CD8-positive, alpha-beta memory T cell (primary cell): ENCODE results near the gene TRERF1. TPM values are rescaled to one million over a fixed set of nuclear protein-coding genes. Genes with fewer than 3 reads are reported as not detected.

Experiments used
- CTCF ChIA-PET: fragments of 350-600 bp; sonication (Branson Sonifier 250); formaldehyde crosslinking; loops from one replicate; lab custom pipeline; 2021; ENCODE audit warnings: antibody characterized with exemption; lab: Charles Lee
- POLR2A ChIA-PET: fragments of 350-600 bp; sonication (Branson Sonifier 250); formaldehyde crosslinking; loops from one replicate; lab custom pipeline; 2021; ENCODE audit warnings: antibody characterized with exemption; lab: Charles Lee
- DNase-seq, 5 donors: peaks; one replicate each; pipeline versions ENCODE4 v3.0.0 to v3.0.0-alpha.2; 2020 to 2022; ENCODE audit warnings: mixed read lengths in 1 of 5
- H3K27ac ChIP-seq: one replicate; pipeline ENCODE4 v1.7.0; 2013; ENCODE audit warnings: low read depth, mild to moderate bottlenecking, low read length, moderate library complexity
- H3K27me3 ChIP-seq: 2 replicates; pipeline ENCODE4 v1.7.0; 2013; ENCODE audit warnings: low read length, mild to moderate bottlenecking; ENCODE audit not compliant: insufficient read depth, poor library complexity, severe bottlenecking
- H3K36me3 ChIP-seq: 2 replicates; pipeline ENCODE4 v1.7.0; 2013; ENCODE audit warnings: mild to moderate bottlenecking, low read length, moderate library complexity; ENCODE audit not compliant: insufficient read depth
- H3K4me1 ChIP-seq: 2 replicates; pipeline ENCODE4 v1.7.0; 2013; ENCODE audit warnings: mild to moderate bottlenecking, low read length, moderate library complexity; ENCODE audit not compliant: insufficient read depth
- H3K4me3 ChIP-seq: 2 replicates; pipeline ENCODE4 v1.7.0; 2013; ENCODE audit warnings: mild to moderate bottlenecking, low read length
- H3K9me3 ChIP-seq: 2 replicates; pipeline ENCODE4 v1.7.0; 2013; ENCODE audit warnings: mild to moderate bottlenecking, low read length
- H3K27ac Mint-ChIP-seq, 8 donors: one replicate each; pipeline ENCODE4 v1.8.0; 2020 to 2021; ENCODE audit warnings: mixed read lengths in 8 of 8, mild to moderate bottlenecking in 6 of 8, inconsistent platforms in 3 of 8, moderate library complexity in 3 of 8
- H3K27me3 Mint-ChIP-seq, 2 donors: one replicate each; pipeline ENCODE4 v1.8.0; 2020 to 2021; ENCODE audit warnings: mixed read lengths in 2 of 2, mild to moderate bottlenecking in 1 of 2, moderate library complexity in 1 of 2
- H3K36me3 Mint-ChIP-seq, 3 donors: one replicate each; pipeline ENCODE4 v1.8.0; 2020 to 2021; ENCODE audit warnings: mixed read lengths in 3 of 3, inconsistent platforms in 1 of 3, mild to moderate bottlenecking in 1 of 3
- H3K4me1 Mint-ChIP-seq, 3 donors: one replicate each; pipeline ENCODE4 v1.8.0; 2020 to 2021; ENCODE audit warnings: mixed read lengths in 3 of 3, inconsistent platforms in 1 of 3, mild to moderate bottlenecking in 1 of 3
- H3K4me3 Mint-ChIP-seq, 7 donors: one replicate each; pipeline ENCODE4 v1.8.0; 2020 to 2021; ENCODE audit warnings: mixed read lengths in 7 of 7, mild to moderate bottlenecking in 6 of 7, moderate library complexity in 4 of 7, inconsistent platforms in 2 of 7
- H3K9me3 Mint-ChIP-seq, 5 donors: one replicate each; pipeline ENCODE4 v1.8.0; 2020 to 2022; ENCODE audit warnings: mixed read lengths in 5 of 5, mild to moderate bottlenecking in 3 of 5, moderate library complexity in 2 of 5, inconsistent platforms in 1 of 5
- polyA plus RNA-seq: library from polyadenylated mRNA; unstranded; fragments of 300-500 nt; fragmentation: Illumina TruSeq; gene quantifications from one replicate; pipeline ENCODE4 v1.2.3, GENCODE V29; 2021
- total RNA-seq, 2 experiments: library from RNA; stranded (reverse); gene quantifications; one replicate each; pipeline ENCODE4 v1.2.3, GENCODE V29; 2021

The TRERF1 gene
- total and polyA plus RNA-seq, 3 experiments from 2014 or later = 10.2 to 10.6 (median 10.3) TPM

GRCh38 chr6:42306439-42307140, 145.1 kb downstream of the TRERF1 start:
- H3K9me3 Mint-ChIP-seq = no peaks in the 10 kb centered on the region
- H3K4me1 ChIP-seq = no peaks in the 10 kb centered on the region
- H3K27ac ChIP-seq = no peak overlapping the region
- ChIA-PET POLR2A (interaction anchor here (1.5 kb wide), 1 partner anchor 245 kb away, joined by 3 read pairs; no protein-coding TSS in a partner anchor), CTCF (interaction anchor here (0.8 to 4.6 kb wide), 4 partner anchors 30 to 241 kb away, joined by 3 to 17 read pairs (median 5); no protein-coding TSS in a partner anchor)
- H3K36me3 ChIP-seq = no peaks in the 10 kb centered on the region
- DNase-seq = no peak
- peaks cover 0 to 17% (median 7%) of the 10 kb centered on the region in 3 donors for H3K36me3 Mint-ChIP-seq
- no peaks in the 10 kb centered on the region for H3K27me3 ChIP-seq
- H3K9me3 ChIP-seq = no peaks in the 10 kb centered on the region
- H3K4me1 Mint-ChIP-seq = peaks cover 32 to 68% (median 57%) of the 10 kb centered on the region in 3 donors
- no peak overlapping the region for H3K4me3 Mint-ChIP-seq
- no peak overlapping the region for H3K4me3 ChIP-seq
- peaks cover 0 to 3% of the 10 kb centered on the region in 2 donors for H3K27me3 Mint-ChIP-seq
- peak overlapping the region in 2 of 8 donors; percentile 43 to 71 for H3K27ac Mint-ChIP-seq

GRCh38 chr6:42304053-42304712, 147.5 kb downstream of the TRERF1 start:
- POLR2A ChIA-PET = interaction anchor here (0.6 kb wide), 1 partner anchor 15 kb away, joined by 5 read pairs; no protein-coding TSS in a partner anchor
- H3K27ac ChIP-seq = no peak overlapping the region
- no peaks in the 10 kb centered on the region for H3K4me1 ChIP-seq
- no peaks in the 10 kb centered on the region for H3K27me3 ChIP-seq
- H3K4me3 Mint-ChIP-seq = no peak overlapping the region
- no peak overlapping the region for H3K4me3 ChIP-seq
- no peaks in the 10 kb centered on the region for H3K9me3 Mint-ChIP-seq
- peaks cover 31 to 65% (median 54%) of the 10 kb centered on the region in 3 donors for H3K4me1 Mint-ChIP-seq
- H3K27me3 Mint-ChIP-seq = peaks cover 0 to 1% of the 10 kb centered on the region in 2 donors
- H3K9me3 ChIP-seq = no peaks in the 10 kb centered on the region
- peaks cover 10% of the 10 kb centered on the region for H3K36me3 ChIP-seq
- H3K27ac Mint-ChIP-seq = peak overlapping the region in 4 of 8 donors; percentile 46 to 75 (median 48)
- H3K36me3 Mint-ChIP-seq = peaks cover 0 to 19% (median 15%) of the 10 kb centered on the region in 3 donors
- CTCF ChIA-PET = interaction anchor here (1.2 kb wide), 1 partner anchor 243 kb away, joined by 3 read pairs; no protein-coding TSS in a partner anchor
- DNase-seq = no peak

- ChIA-PET POLR2A (no interaction called here), CTCF (interaction anchor here (1.2 to 1.3 kb wide), 2 partner anchors 13 to 245 kb away, joined by 3 to 5 read pairs; no protein-coding TSS in a partner anchor)
- Mint-ChIP-seq H3K4me1 (peaks cover 36 to 68% (median 59%) of the 10 kb centered on the region in 3 donors), H3K4me3 (no peak overlapping the region), H3K27ac (peak overlapping the region in 1 of 8 donors; percentile 23), H3K36me3 (peaks cover 0 to 30% (median 14%) of the 10 kb centered on the region in 3 donors), H3K9me3 (no peaks in the 10 kb centered on the region), H3K27me3 (no peaks in the 10 kb centered on the region)
- no peak overlapping the region for H3K4me3 ChIP-seq
- no peak for DNase-seq
- peaks cover 10% of the 10 kb centered on the region for H3K36me3 ChIP-seq
- no peaks in the 10 kb centered on the region for H3K9me3 ChIP-seq
- H3K27me3 ChIP-seq = no peaks in the 10 kb centered on the region
- H3K4me1 ChIP-seq = no peaks in the 10 kb centered on the region
- no peak overlapping the region for H3K27ac ChIP-seq
Measured at GRCh38 chr6:42302411-42302810, 149.3 kb downstream of the TRERF1 start.

- H3K27me3 Mint-ChIP-seq = no peaks in the 10 kb centered on the region
- peaks cover 10% of the 10 kb centered on the region for H3K36me3 ChIP-seq
- H3K27ac Mint-ChIP-seq = peak overlapping the region in 4 of 8 donors; percentile 23 to 68 (median 46)
- DNase-seq = no peak
- ChIA-PET POLR2A (no interaction called here), CTCF (interaction anchor here (1.2 to 1.3 kb wide), 2 partner anchors 13 to 246 kb away, joined by 3 to 5 read pairs; no protein-coding TSS in a partner anchor)
- H3K27me3 ChIP-seq = no peaks in the 10 kb centered on the region
- no peak overlapping the region for H3K4me3 Mint-ChIP-seq
- H3K9me3 ChIP-seq = no peaks in the 10 kb centered on the region
- peaks cover 37 to 68% (median 62%) of the 10 kb centered on the region in 3 donors for H3K4me1 Mint-ChIP-seq
- H3K9me3 Mint-ChIP-seq = no peaks in the 10 kb centered on the region
- no peak overlapping the region for H3K27ac ChIP-seq
- H3K36me3 Mint-ChIP-seq = peaks cover 3 to 32% (median 10%) of the 10 kb centered on the region in 3 donors
- no peak overlapping the region for H3K4me3 ChIP-seq
- peaks cover 4% of the 10 kb centered on the region for H3K4me1 ChIP-seq
Measured at GRCh38 chr6:42301986-42302385, 149.7 kb downstream of the TRERF1 start.

- Histone ChIP-seq H3K27me3 (no peaks in the 10 kb centered on the region), H3K4me1 (peaks cover 15% of the 10 kb centered on the region), H3K4me3 (no peak overlapping the region), H3K27ac (no peak overlapping the region), H3K9me3 (no peaks in the 10 kb centered on the region), H3K36me3 (peaks cover 10% of the 10 kb centered on the region)
- POLR2A ChIA-PET = no interaction called here
- Mint-ChIP-seq H3K4me1 (peaks cover 45 to 72% (median 71%) of the 10 kb centered on the region in 3 donors), H3K9me3 (no peaks in the 10 kb centered on the region), H3K36me3 (peaks cover 5 to 39% (median 11%) of the 10 kb centered on the region in 3 donors), H3K4me3 (no peak overlapping the region), H3K27me3 (no peaks in the 10 kb centered on the region), H3K27ac (peak overlapping the region in 6 of 8 donors; percentile 11 to 92 (median 48))
- CTCF ChIA-PET = interaction anchor here (0.8 to 1.4 kb wide), 2 partner anchors 90 to 231 kb away, joined by 3 read pairs; no protein-coding TSS in a partner anchor
- DNase-seq = no peak
Measured at GRCh38 chr6:42300701-42301100, 151.0 kb downstream of the TRERF1 start.

GRCh38 chr6:42300185-42300584, 151.5 kb downstream of the TRERF1 start:
- H3K4me3 Mint-ChIP-seq = no peak overlapping the region
- no peaks in the 10 kb centered on the region for H3K9me3 Mint-ChIP-seq
- no peaks in the 10 kb centered on the region for H3K9me3 ChIP-seq
- peaks cover 20% of the 10 kb centered on the region for H3K4me1 ChIP-seq
- no peaks in the 10 kb centered on the region for H3K27me3 Mint-ChIP-seq
- POLR2A ChIA-PET = no interaction called here
- no peak for DNase-seq
- peaks cover 10% of the 10 kb centered on the region for H3K36me3 ChIP-seq
- H3K4me1 Mint-ChIP-seq = peaks cover 45 to 72% (median 71%) of the 10 kb centered on the region in 3 donors
- CTCF ChIA-PET = interaction anchor here (0.8 to 1.4 kb wide), 2 partner anchors 91 to 232 kb away, joined by 3 read pairs; no protein-coding TSS in a partner anchor
- H3K27me3 ChIP-seq = no peaks in the 10 kb centered on the region
- H3K36me3 Mint-ChIP-seq = peaks cover 5 to 39% (median 9%) of the 10 kb centered on the region in 3 donors
- peak overlapping the region in 4 of 8 donors; percentile 38 to 92 (median 51) for H3K27ac Mint-ChIP-seq
- no peak overlapping the region for H3K4me3 ChIP-seq
- H3K27ac ChIP-seq = no peak overlapping the region

- CTCF ChIA-PET = no interaction called here
- POLR2A ChIA-PET = interaction anchor here (0.8 kb wide), 1 partner anchor 27 kb away, joined by 12 read pairs; no protein-coding TSS in a partner anchor
Measured at GRCh38 chr6:42297661-42298060, 154.1 kb downstream of the TRERF1 start.

More at GRCh38 chr6:42297661-42298060, 154.1 kb downstream of the TRERF1 start:
- Histone ChIP-seq H3K27ac (no peak overlapping the region), H3K27me3 (no peaks in the 10 kb centered on the region), H3K36me3 (peaks cover 10% of the 10 kb centered on the region), H3K4me1 (peaks cover 45% of the 10 kb centered on the region), H3K9me3 (no peaks in the 10 kb centered on the region), H3K4me3 (no peak overlapping the region)
- DNase-seq = no peak
- Mint-ChIP-seq H3K4me3 (no peak overlapping the region), H3K4me1 (peaks cover 56 to 76% (median 76%) of the 10 kb centered on the region in 3 donors), H3K27ac (peak overlapping the region in 5 of 8 donors; percentile 70 to 86 (median 84)), H3K27me3 (no peaks in the 10 kb centered on the region), H3K36me3 (peaks cover 5 to 39% (median 6%) of the 10 kb centered on the region in 3 donors), H3K9me3 (no peaks in the 10 kb centered on the region)
